K562 (cell line): ENCODE measurements around the gene RSBN1L. TPM values are rescaled to one million over a fixed set of nuclear protein-coding genes. Genes with fewer than 3 reads are reported as not detected.

Source experiments
- ATAC-seq: fragments of 200-7000 bp; cut with Tn5 transposase; 3 replicates; pipeline ENCODE4 v1.9.1; 2020; ENCODE audit warnings: moderate library complexity
- BruUV-seq: library from RNA; stranded (reverse); fragments of 400-500 nt; replicated peaks from 2 replicates; lab custom pipeline; 2021; lab: Mats Ljungman, UMichigan
- CTCF ChIA-PET: fragments of 300-600 bp; formaldehyde crosslinking; extraction: SDS; loops from one replicate; lab custom pipeline; 2021; ENCODE audit warnings: low intra/inter-chr PET ratio; lab: Yijun Ruan, JAX
- POLR2A ChIA-PET: fragments of 300-600, 350-650 bp; sonication (Branson Sonifier 250); formaldehyde crosslinking; extraction: SDS; loops from one replicate; lab custom pipeline; 2021; ENCODE audit warnings: antibody characterized with exemption, inconsistent platforms; lab: Yijun Ruan, JAX
- DNase-seq, 4 experiments: peaks; one replicate each; pipeline versions ENCODE4 v3.0.0 to v3.0.0-alpha.2; 2011 to 2018; ENCODE audit warnings: low spot score in 3 of 4, mixed read lengths in 3 of 4; ENCODE audit errors: extremely low read depth in 1 of 4
- FAIRE-seq: peaks from 2 replicates; lab custom pipeline; 2011; peaks lifted over from hg19 to GRCh38; lab: Jason Lieb, UNC
- H2AFZ ChIP-seq: 2 replicates; pipeline ENCODE4 v1.6.0; 2011; ENCODE audit warnings: low read depth, low read length, control low read depth, inconsistent platforms
- H3K27ac ChIP-seq: fragments of 200-600 bp; 3 replicates; pipeline ENCODE4 v1.8.0; 2011; ENCODE audit warnings: low read depth, mild to moderate bottlenecking, control low read depth, inconsistent platforms, low read length, moderate library complexity, mixed read lengths; ENCODE audit errors: extremely low read depth
- H3K27me3 ChIP-seq, 2 experiments: fragments of 300-600 bp in 1 of 2; 2 replicates in 1 of 2; 3 replicates in 1 of 2; pipeline versions ENCODE4 v1.6.0 to v1.8.0; 2011; ENCODE audit warnings: inconsistent platforms in 2 of 2, low read length in 2 of 2, mild to moderate bottlenecking in 1 of 2, mixed read lengths in 1 of 2, moderate library complexity in 1 of 2; ENCODE audit not compliant: control insufficient read depth in 2 of 2, insufficient read depth in 2 of 2
- H3K36me3 ChIP-seq: fragments of 300-600 bp; 3 replicates; pipeline ENCODE4 v1.8.0; 2011; ENCODE audit warnings: mild to moderate bottlenecking, low read length, inconsistent platforms; ENCODE audit not compliant: control insufficient read depth, insufficient read depth
- H3K4me1 ChIP-seq, 2 experiments: fragments of 200-600 bp in 1 of 2; replicated peaks in 1 of 2; 2 replicates in 1 of 2; 3 replicates in 1 of 2; pipeline versions ENCODE4 v1.5.1 to v1.8.0; 2011; ENCODE audit warnings: inconsistent platforms in 2 of 2, low read length in 2 of 2, mild to moderate bottlenecking in 1 of 2, mixed read lengths in 1 of 2, moderate library complexity in 1 of 2; ENCODE audit not compliant: control insufficient read depth in 2 of 2, insufficient read depth in 2 of 2
- H3K4me2 ChIP-seq: 2 replicates; pipeline ENCODE4 v1.6.1; 2011; ENCODE audit warnings: low read length, control low read depth, inconsistent platforms, mixed read lengths; ENCODE audit not compliant: insufficient read depth
- H3K4me3 ChIP-seq: fragments of 200-600 bp; sonication (generic), shearing (Covaris generic); 2 replicates; pipeline ENCODE4 v1.5.1; 2016; ENCODE audit warnings: control low read depth, inconsistent platforms
- H3K79me2 ChIP-seq: fragments of 200-600 bp; 3 replicates; pipeline ENCODE4 v1.8.0; 2011; ENCODE audit warnings: low read length, inconsistent platforms; ENCODE audit not compliant: control insufficient read depth, insufficient read depth
- H3K9ac ChIP-seq, 2 experiments: 2 replicates each; pipeline versions ENCODE4 v1.6.0 to v1.6.1; 2011; ENCODE audit warnings: low read depth in 2 of 2, low read length in 2 of 2, control low read depth in 1 of 2, inconsistent platforms in 1 of 2, mild to moderate bottlenecking in 1 of 2, mixed read lengths in 1 of 2; ENCODE audit not compliant: insufficient read depth in 1 of 2
- H3K9me1 ChIP-seq: one replicate; pipeline ENCODE4 v1.6.0; 2011; ENCODE audit warnings: inconsistent platforms, mild to moderate bottlenecking, low read length, moderate library complexity; ENCODE audit not compliant: control insufficient read depth, insufficient read depth
- H3K9me3 ChIP-seq: replicated peaks from 2 replicates; pipeline ENCODE4 v1.5.1; 2011; ENCODE audit warnings: low read depth, low read length, inconsistent platforms; ENCODE audit not compliant: control insufficient read depth, insufficient read depth
- H4K20me1 ChIP-seq: replicated peaks from 2 replicates; pipeline ENCODE4 v1.6.1; 2011; ENCODE audit warnings: low read length, inconsistent platforms, mixed read lengths; ENCODE audit not compliant: control insufficient read depth, insufficient read depth
- CBX8 ChIP-seq: fragments of 200-600 bp; sonication (generic); IDR thresholded peaks from 2 replicates; pipeline ENCODE4 v1.6.1; 2012; ENCODE audit warnings: borderline replicate concordance, mixed run types, low read depth, mild to moderate bottlenecking, moderate library complexity, mixed read lengths, low read length, control low read depth, inconsistent platforms; ENCODE audit not compliant: poor library complexity, severe bottlenecking; ENCODE audit errors: extremely low read depth
- COPS2 ChIP-seq: fragments of 450-650 bp; conservative IDR thresholded peaks from 2 replicates; pipeline ENCODE4 v1.6.1; 2016; ENCODE audit warnings: mild to moderate bottlenecking, moderate library complexity
- GABPB1 ChIP-seq: sonication (generic); formaldehyde crosslinking; IDR thresholded peaks from 2 replicates; pipeline ENCODE4 v1.8.0; 2022; ENCODE audit warnings: mild to moderate bottlenecking, missing genetic modification reagents
- PHF8 ChIP-seq: fragments of 200-600 bp; sonication (generic); IDR thresholded peaks from 2 replicates; pipeline ENCODE4 v1.6.1; 2012; ENCODE audit warnings: mixed run types, mild to moderate bottlenecking, inconsistent platforms, low read length, moderate library complexity, borderline replicate concordance
- ZNF282 ChIP-seq: sonication (generic); formaldehyde crosslinking; IDR thresholded peaks from 2 replicates; pipeline ENCODE4 v1.8.1; 2023; ENCODE audit warnings: missing genetic modification reagents
- ZNF3 ChIP-seq: fragments of 250-450 bp; sonication (Bioruptor Pico); IDR thresholded peaks from 2 replicates; pipeline ENCODE4 v1.5.0; 2021; ENCODE audit warnings: mild to moderate bottlenecking, moderate library complexity
- WGBS: fragments of 100-300 bp; shearing (Covaris generic); methylation state at CpG from one replicate; pipeline ENCODE4 v1.1.6; 2016; ENCODE audit warnings: low coverage, mixed read lengths; ENCODE audit not compliant: insufficient coverage; ENCODE audit errors: missing lambda C conversion rate; 5-methylcytosine and 5-hydroxymethylcytosine counted together
- in situ Hi-C: fragments of 300-500 bp; cut with MboI; formaldehyde crosslinking; loops from 4 replicates; pipeline ENCODE4 v1.15.0; 2018; ENCODE audit warnings: inconsistent platforms, mixed read lengths
- intact Hi-C: fragments of 100-400 bp; cut with micrococcal nuclease; formaldehyde crosslinking; loops from 2 replicates; pipeline ENCODE4 v1.14.2; 2022
- polyA plus RNA-seq, 8 experiments: library from polyadenylated mRNA; depleted of rRNA in 4 of 8; stranded (reverse) in 5 of 8; unstranded in 3 of 8; fragments of >200 nt; fragmentation: Nextera tagmentation in 2 of 8; fragmentation: Illumina TruSeq in 1 of 8; extraction: Ambion mirVana in 2 of 8; extraction: Trizol in 1 of 8; gene quantifications; 2 replicates each; pipeline versions ENCODE4 v1.2.1 to v1.2.3, GENCODE V29; 2011 to 2014; ENCODE audit warnings: inconsistent platforms in 1 of 8, missing spikeins in 1 of 8
- total RNA-seq, 7 experiments: library from RNA; depleted of rRNA in 6 of 7; stranded (reverse); fragments of >200 nt in 6 of 7; fragmentation: Illumina TruSeq in 2 of 7; extraction: Trizol in 2 of 7; gene quantifications; 2 replicates each; pipeline versions ENCODE4 v1.2.1 to v1.2.3, GENCODE V29; 2011 to 2021; ENCODE audit warnings: low replicate concordance in 1 of 7
- TF ChIP-seq, protein P1 (sequence below): fragments of 250-450 bp; sonication (Bioruptor Pico); IDR thresholded peaks from 2 replicates; pipeline ENCODE4 v1.4.0; 2020; ENCODE audit warnings: mild to moderate bottlenecking, moderate library complexity

Gene RSBN1L
- total and polyA plus RNA-seq, 9 of the 15 experiments (the other 6 are each of a cell fraction or from before 2014, with no cell fraction given), result 6.2 to 35.2 (median 20.1) TPM

DNA sequence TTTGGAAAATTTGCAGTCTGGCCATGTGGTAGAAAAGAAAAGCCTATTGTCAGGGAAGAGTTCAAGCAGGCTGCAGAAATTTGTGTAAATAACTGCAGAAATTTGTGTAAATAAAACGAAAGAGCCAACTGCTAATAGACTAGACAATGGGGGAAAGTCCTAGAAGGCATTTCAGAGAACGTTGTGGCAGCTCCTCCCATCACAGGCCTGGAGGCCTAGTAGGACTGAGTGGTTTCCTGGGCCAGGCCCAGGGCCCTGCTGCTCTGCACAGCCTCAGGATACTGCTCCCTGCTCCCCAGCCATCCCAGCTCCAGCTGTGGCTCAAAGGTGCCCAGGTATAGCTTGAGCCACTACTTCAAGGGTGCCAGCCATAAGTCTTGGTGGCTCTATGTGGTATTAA is 50.9 kb downstream of the RSBN1L start:
- Histone ChIP-seq H3K27ac (no peak overlapping the region), H3K4me1 (peaks cover 0 to 9% of the 10 kb centered on the region in 2 experiments; a peak in 3 of 5 replicates), H3K9me3 (no peaks in the 10 kb centered on the region), H2AFZ (no peak overlapping the region), H3K9me1 (no peaks in the 10 kb centered on the region), H3K36me3 (peaks cover 27% of the 10 kb centered on the region; the same call in 2 of the 3 replicates), H3K9ac (no peak overlapping the region), H3K79me2 (peaks cover 17% of the 10 kb centered on the region), H4K20me1 (peaks cover 9% of the 10 kb centered on the region; the same call in 1 of the 2 replicates), H3K4me3 (no peak overlapping the region), H3K4me2 (no peak overlapping the region), H3K27me3 (no peaks in the 10 kb centered on the region)
- in situ Hi-C loops (no loop called here), intact Hi-C loops (no loop called here)
- WGBS, result 37% methylated on average over 2 of the region's 2 CpGs
- ATAC-seq, result peak; percentile 40
- BruUV-seq, result no TSS peak
- no peak for FAIRE-seq
- ChIA-PET CTCF (no interaction called here), POLR2A (interaction anchor here (1.0 kb wide), 1 partner anchor 17 kb away, joined by 4 read pairs; no protein-coding TSS in a partner anchor)
- DNase-seq, result no peak
- TF ChIP-seq ZNF282 (CRISPR knock-in tag), result no peak
- TF ChIP-seq PHF8, result no peak
- TF ChIP-seq COPS2, result no peak
- TF ChIP-seq, protein P1, sequence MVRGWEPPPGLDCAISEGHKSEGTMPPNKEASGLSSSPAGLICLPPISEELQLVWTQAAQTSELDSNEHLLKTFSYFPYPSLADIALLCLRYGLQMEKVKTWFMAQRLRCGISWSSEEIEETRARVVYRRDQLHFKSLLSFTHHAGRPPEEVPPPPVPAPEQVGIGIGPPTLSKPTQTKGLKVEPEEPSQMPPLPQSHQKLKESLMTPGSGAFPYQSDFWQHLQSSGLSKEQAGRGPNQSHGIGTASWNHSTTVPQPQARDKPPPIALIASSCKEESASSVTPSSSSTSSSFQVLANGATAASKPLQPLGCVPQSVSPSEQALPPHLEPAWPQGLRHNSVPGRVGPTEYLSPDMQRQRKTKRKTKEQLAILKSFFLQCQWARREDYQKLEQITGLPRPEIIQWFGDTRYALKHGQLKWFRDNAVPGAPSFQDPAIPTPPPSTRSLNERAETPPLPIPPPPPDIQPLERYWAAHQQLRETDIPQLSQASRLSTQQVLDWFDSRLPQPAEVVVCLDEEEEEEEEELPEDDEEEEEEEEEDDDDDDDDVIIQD (CRISPR knock-in tag), result no peak
- TF ChIP-seq GABPB1 (CRISPR knock-in tag), result no peak
- TF ChIP-seq CBX8, result no peak
- TF ChIP-seq ZNF3 (CRISPR knock-in tag), result no peak
